Epidermal melanocyte (primary cell): ENCODE results near the gene LLGL1.

Source experiments
- DNase-seq: peaks from one replicate; pipeline ENCODE4 v3.0.0; 2011; ENCODE audit warnings: low spot score; ENCODE audit not compliant: insufficient read length

Gene LLGL1

DNA sequence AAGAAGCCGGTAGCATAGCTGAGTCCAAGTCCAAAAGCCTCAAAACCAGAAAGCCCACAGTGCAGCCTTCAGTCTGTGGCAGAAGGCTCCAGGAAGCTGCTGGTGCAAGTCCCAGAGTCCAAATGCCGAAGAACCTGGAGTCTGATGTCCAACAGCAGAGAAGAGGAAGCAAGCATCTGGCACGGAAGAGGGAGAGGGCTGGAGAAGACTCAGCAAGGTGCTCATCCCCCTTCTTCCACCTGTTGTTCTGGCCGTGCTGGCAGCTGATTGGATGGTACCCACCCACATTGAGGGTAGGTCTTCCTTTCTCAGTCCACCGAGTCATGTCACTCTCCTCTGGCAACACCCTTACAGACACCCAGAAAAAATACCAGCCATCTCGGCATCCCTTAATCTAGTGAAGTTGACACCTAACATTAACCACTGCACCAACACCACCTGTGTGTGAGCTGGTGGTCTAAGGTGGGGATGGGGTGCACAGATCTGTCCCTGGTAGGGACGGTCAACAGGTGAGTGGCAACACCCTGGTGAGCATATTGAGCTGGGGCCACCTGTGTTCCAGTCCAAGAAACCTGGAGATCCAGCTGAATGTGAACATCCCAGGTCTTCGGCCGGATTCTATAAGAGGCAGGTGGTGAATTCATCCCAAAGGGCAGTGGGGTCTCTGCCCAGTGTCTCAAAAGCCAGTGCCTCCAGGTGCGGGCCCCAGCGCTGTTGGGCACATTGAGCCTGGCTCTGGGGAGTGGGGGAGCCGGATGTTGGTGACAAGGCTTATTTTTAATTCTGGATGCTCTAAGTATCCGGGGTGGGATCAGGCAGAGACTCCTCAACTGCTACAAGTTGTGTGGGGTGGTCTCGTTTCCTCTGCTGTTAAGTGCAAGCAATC, 44.9 kb downstream of the LLGL1 start:
- no peak for DNase-seq

GRCh38 chr17:18277076-18277475, 51.6 kb downstream of the LLGL1 start:
- no peak for DNase-seq

DNA sequence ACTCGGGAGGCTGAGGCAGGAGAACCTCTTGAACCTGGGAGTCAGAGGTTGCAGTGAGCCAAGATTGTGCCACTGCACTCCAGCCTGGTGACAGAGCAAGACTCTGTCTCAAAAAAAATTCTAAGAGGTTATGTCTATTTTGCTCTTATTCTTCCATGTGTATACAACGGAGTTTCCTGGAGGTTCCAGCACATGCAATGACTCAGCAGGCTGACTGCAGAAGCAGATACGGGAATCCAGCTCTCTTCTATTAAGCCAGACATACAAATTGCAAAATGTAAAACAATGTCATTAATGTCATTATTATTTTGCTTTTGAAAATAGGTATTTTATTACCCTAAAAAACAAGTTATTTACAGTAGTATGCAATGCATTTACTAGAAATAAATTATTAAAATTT, 53.4 kb downstream of the LLGL1 start:
- no peak for DNase-seq

GRCh38 chr17:18280249-18280648, 54.8 kb downstream of the LLGL1 start:
- no peak for DNase-seq

GRCh38 chr17:18280766-18281371, 55.4 kb downstream of the LLGL1 start:
- no peak for DNase-seq

- no peak for DNase-seq
Measured at GRCh38 chr17:18281788-18282187, 56.4 kb downstream of the LLGL1 start.

- DNase-seq = no peak
Measured at GRCh38 chr17:18285296-18285695, 59.9 kb downstream of the LLGL1 start.

DNA sequence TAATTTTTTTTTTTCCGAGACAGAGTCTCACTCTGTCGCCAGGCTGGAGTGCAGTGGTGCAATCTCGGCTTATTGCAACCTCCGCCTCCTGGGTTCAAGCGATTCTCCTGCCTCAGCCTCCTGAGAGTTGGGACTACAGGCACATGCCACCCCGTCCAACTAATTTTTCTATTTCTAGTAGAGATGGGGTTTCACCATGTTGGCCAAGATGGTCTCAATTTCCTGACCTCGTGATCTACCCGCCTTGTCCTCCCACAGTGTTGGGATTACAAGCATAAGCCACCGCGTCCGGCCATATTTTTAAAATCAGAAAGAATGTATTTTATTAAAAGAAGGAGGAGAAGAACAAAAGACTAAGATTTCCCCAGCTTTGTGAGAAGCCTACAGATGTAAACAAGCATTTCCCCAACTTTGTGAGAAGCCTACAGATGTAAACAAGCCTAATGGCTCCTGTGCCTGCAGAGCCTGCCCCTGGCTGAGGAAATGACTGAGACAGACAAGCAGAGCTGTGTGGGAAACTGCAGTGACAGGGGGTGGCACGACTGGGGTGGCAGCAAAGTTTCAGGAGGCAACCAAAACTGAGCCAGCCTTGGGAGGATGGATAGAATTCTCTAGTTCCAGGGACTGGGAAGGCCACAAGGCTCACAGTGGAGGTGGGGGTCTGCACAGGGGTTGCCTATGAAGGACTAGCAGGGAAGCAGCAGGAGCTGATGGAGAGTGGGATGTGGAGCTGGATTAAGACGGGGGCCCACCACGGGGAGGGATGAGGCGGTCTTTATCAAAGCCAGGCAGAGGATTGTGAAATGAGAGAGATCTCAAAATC, 66.5 kb downstream of the LLGL1 start:
- DNase-seq = no peak
